DND-41 (cell line): ENCODE results near the gene EXOSC1.
A peak's percentile ranks its signal among the peaks of the same experiment; 100 is the strongest.

Experiments used
- ATAC-seq: fragments of 200-7000 bp; cut with Tn5 transposase; 3 replicates; pipeline ENCODE4 v1.9.1; 2021; ENCODE audit warnings: low read depth; ENCODE audit not compliant: insufficient read depth
- DNase-seq: peaks from one replicate; pipeline ENCODE4 v3.0.0-alpha.2; 2020
- H2AFZ ChIP-seq: 2 replicates; pipeline ENCODE4 v1.6.0; 2012; ENCODE audit warnings: low read depth, low read length
- H3K27ac ChIP-seq: 2 replicates; pipeline ENCODE4 v1.5.1; 2012; ENCODE audit warnings: low read length, inconsistent platforms
- H3K27me3 ChIP-seq: fragments of 200-600 bp; sonication (generic); 2 replicates; pipeline ENCODE4 v1.6.0; 2012; ENCODE audit warnings: low read length, mild to moderate bottlenecking, inconsistent platforms; ENCODE audit not compliant: insufficient read depth, poor library complexity
- H3K36me3 ChIP-seq: 2 replicates; pipeline ENCODE4 v1.5.1; 2012; ENCODE audit warnings: low read length, inconsistent platforms; ENCODE audit not compliant: insufficient read depth
- H3K4me1 ChIP-seq: 2 replicates; pipeline ENCODE4 v1.5.1; 2012; ENCODE audit warnings: mild to moderate bottlenecking, low read length; ENCODE audit not compliant: insufficient read depth
- H3K4me2 ChIP-seq: 2 replicates; pipeline ENCODE4 v1.6.0; 2012; ENCODE audit warnings: mild to moderate bottlenecking, moderate library complexity, low read length, inconsistent platforms; ENCODE audit not compliant: insufficient read depth
- H3K4me3 ChIP-seq, 2 experiments: fragments of 200-600 bp in 1 of 2; shearing (Covaris generic) in 1 of 2; 2 replicates each; pipeline ENCODE4 v1.5.1; 2012 to 2016; ENCODE audit warnings: inconsistent platforms in 2 of 2, low read length in 2 of 2, mild to moderate bottlenecking in 2 of 2, low read depth in 1 of 2, moderate library complexity in 1 of 2
- H3K79me2 ChIP-seq: 2 replicates; pipeline ENCODE4 v1.6.0; 2012; ENCODE audit warnings: low read length, inconsistent platforms; ENCODE audit not compliant: insufficient read depth
- H3K9ac ChIP-seq: 2 replicates; pipeline ENCODE4 v1.6.0; 2012; ENCODE audit warnings: low read depth, mild to moderate bottlenecking, inconsistent platforms, low read length, moderate library complexity
- H3K9me3 ChIP-seq: 2 replicates; pipeline ENCODE4 v1.5.1; 2012; ENCODE audit warnings: low read length, moderate library complexity, mild to moderate bottlenecking, inconsistent platforms; ENCODE audit not compliant: insufficient read depth, severe bottlenecking
- H4K20me1 ChIP-seq: 2 replicates; pipeline ENCODE4 v1.6.0; 2012; ENCODE audit warnings: low read length; ENCODE audit not compliant: insufficient read depth
- EZH2 ChIP-seq: IDR thresholded peaks from 3 replicates; pipeline ENCODE4 v1.6.1; 2012; ENCODE audit warnings: borderline replicate concordance, low read depth, mild to moderate bottlenecking, moderate library complexity, low read length, inconsistent platforms; ENCODE audit not compliant: severe bottlenecking
- TF ChIP-seq, protein P1 (sequence below): IDR thresholded peaks from 2 replicates; pipeline ENCODE4 v1.5.1; 2012; ENCODE audit warnings: borderline replicate concordance, low read length, moderate library complexity, mild to moderate bottlenecking; ENCODE audit not compliant: poor library complexity, severe bottlenecking; ENCODE audit errors: extremely low read depth

Gene EXOSC1

DNA sequence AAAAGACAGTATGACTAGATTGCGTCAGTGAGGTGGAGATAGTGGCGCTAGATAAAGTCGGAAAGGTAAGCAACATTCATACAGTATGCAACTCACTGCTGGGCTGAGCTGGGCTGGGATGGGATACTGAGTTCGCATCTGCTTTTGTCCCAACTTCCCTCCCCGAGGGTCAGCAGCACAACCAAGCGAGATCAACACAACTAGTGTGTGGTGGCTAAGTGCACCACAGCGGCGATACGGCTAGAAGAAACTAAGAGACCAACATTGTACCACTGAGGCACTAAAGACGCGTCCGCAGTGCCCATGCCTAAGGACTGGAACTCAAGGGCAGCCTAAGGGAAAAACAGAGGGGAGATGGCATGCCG, 467 bp downstream of the EXOSC1 start:
- Histone ChIP-seq H3K9ac (peak overlapping the region; percentile 81), H3K36me3 (peaks cover 25% of the 10 kb centered on the region), H3K4me1 (peaks cover 31% of the 10 kb centered on the region), H3K27me3 (no peaks in the 10 kb centered on the region), H3K9me3 (no peaks in the 10 kb centered on the region), H2AFZ (peak overlapping the region; percentile 98), H3K4me2 (peak overlapping the region; percentile 72), H4K20me1 (0 out of 2 replicates have a peak, but pooled peaks cover 4% of the 10 kb centered on the region), H3K79me2 (peaks cover 70% of the 10 kb centered on the region), H3K4me3 (peak overlapping the region; percentile 80 to 97), H3K27ac (peak overlapping the region; percentile 78)
- ATAC-seq (no peak; the same call in 1 of the 3 replicates), DNase-seq (no peak)
- no peak for TF ChIP-seq EZH2
- TF ChIP-seq, protein P1, sequence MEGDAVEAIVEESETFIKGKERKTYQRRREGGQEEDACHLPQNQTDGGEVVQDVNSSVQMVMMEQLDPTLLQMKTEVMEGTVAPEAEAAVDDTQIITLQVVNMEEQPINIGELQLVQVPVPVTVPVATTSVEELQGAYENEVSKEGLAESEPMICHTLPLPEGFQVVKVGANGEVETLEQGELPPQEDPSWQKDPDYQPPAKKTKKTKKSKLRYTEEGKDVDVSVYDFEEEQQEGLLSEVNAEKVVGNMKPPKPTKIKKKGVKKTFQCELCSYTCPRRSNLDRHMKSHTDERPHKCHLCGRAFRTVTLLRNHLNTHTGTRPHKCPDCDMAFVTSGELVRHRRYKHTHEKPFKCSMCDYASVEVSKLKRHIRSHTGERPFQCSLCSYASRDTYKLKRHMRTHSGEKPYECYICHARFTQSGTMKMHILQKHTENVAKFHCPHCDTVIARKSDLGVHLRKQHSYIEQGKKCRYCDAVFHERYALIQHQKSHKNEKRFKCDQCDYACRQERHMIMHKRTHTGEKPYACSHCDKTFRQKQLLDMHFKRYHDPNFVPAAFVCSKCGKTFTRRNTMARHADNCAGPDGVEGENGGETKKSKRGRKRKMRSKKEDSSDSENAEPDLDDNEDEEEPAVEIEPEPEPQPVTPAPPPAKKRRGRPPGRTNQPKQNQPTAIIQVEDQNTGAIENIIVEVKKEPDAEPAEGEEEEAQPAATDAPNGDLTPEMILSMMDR, result no peak

DNA sequence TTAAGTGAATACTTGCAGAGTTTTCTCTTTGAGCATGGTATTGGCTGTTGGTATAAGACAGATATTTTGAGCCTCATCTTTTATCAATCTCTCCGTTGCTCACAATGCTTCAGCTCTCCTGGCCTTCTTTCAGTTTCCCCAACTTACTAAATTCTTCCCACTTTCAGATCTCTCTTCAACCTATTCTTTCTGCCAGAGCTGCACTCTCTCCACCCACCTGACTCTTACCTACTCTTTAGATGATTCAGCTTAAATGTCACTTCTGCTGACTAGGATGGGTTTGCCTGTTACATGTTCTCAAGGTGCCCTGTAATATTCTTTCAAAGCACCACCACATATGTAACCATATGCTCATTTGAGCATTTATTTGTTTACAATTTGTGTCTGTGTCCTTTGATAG, 1.6 kb downstream of the EXOSC1 start:
- H3K9ac ChIP-seq, result peak overlapping the region; percentile 81; the same call in 1 of the 2 replicates
- H3K4me3 ChIP-seq, result peak overlapping the region in 1 of 2 experiments; percentile 97; a peak in 2 of 4 replicates
- no peaks in the 10 kb centered on the region for H3K9me3 ChIP-seq
- H3K27ac ChIP-seq, result no peak overlapping the region
- H3K79me2 ChIP-seq, result peaks cover 61% of the 10 kb centered on the region
- H3K4me2 ChIP-seq, result peak overlapping the region; percentile 72
- no peak for ATAC-seq
- H3K36me3 ChIP-seq, result peaks cover 32% of the 10 kb centered on the region
- H2AFZ ChIP-seq, result no peak overlapping the region
- H3K27me3 ChIP-seq, result no peaks in the 10 kb centered on the region
- no peak for DNase-seq
- TF ChIP-seq, protein P1, result no peak
- H3K4me1 ChIP-seq, result peaks cover 31% of the 10 kb centered on the region
- 0 out of 2 replicates have a peak, but pooled peaks cover 4% of the 10 kb centered on the region for H4K20me1 ChIP-seq

DNA sequence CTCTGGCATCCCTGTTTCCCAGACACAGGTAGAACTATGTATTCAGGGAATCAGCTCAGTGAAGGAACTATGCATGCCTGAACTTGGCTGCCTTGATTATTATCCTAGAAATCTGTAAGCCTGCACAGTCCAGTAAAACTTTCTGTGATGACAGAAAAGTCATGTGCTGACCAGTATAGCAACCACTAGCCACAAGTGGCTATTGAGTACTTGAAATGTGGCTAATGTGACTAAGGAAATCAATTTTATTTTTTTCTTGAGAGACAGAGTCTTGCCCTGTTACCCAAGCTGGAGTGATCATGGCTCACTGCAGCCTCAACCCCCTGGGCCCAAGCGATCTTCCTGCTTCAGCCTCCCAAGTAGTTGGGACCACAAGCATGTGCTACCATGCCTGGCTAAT, 3.5 kb downstream of the EXOSC1 start:
- H3K4me3 ChIP-seq, result no peak overlapping the region
- no peaks in the 10 kb centered on the region for H3K27me3 ChIP-seq
- TF ChIP-seq EZH2, result no peak
- TF ChIP-seq, protein P1, result no peak
- DNase-seq (no peak), ATAC-seq (no peak)
- no peak overlapping the region for H3K9ac ChIP-seq
- H3K9me3 ChIP-seq, result no peaks in the 10 kb centered on the region
- no peak overlapping the region for H3K27ac ChIP-seq
- H3K36me3 ChIP-seq, result peaks cover 51% of the 10 kb centered on the region
- H3K4me1 ChIP-seq, result peaks cover 21% of the 10 kb centered on the region
- no peaks in the 10 kb centered on the region for H4K20me1 ChIP-seq
- no peak overlapping the region for H2AFZ ChIP-seq
- H3K79me2 ChIP-seq, result peaks cover 43% of the 10 kb centered on the region
- H3K4me2 ChIP-seq, result no peak overlapping the region

DNA sequence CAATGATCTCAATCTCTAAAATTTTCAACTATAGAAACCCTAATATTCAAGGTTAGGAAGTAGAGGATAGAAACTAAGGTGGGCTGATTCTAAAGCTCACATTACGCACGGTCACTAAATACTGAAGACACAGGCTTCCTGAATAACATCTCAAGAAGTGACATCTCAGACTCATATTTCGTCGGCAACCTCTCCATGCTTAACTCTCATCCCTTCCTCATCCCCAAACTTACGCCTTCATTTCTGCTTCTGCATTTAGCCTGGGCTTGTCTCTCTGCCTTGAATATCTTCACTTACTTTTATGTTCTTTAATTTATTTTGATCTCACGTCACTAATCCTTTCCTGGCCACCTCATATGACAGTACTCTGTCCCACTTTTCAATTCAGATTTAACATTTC, 10.6 kb downstream of the EXOSC1 start:
- Histone ChIP-seq H3K27me3 (no peaks in the 10 kb centered on the region), H3K9ac (no peak overlapping the region), H3K36me3 (peaks cover 85% of the 10 kb centered on the region), H3K79me2 (peaks cover 12% of the 10 kb centered on the region), H2AFZ (no peak overlapping the region), H3K4me1 (no peaks in the 10 kb centered on the region), H4K20me1 (peaks cover 14% of the 10 kb centered on the region), H3K4me3 (no peak overlapping the region), H3K9me3 (no peaks in the 10 kb centered on the region), H3K27ac (no peak overlapping the region), H3K4me2 (no peak overlapping the region)
- TF ChIP-seq, protein P1, result no peak
- no peak for TF ChIP-seq EZH2
- DNase-seq (no peak), ATAC-seq (no peak)
